Ishikawa (cell line): ENCODE data around the gene UCKL1.

ENCODE experiments used
- CEBPB ChIP-seq: IDR thresholded peaks from 2 replicates; pipeline ENCODE4 v1.6.1; 2012
- CREB1 ChIP-seq: IDR thresholded peaks from 2 replicates; pipeline ENCODE4 v1.6.1; 2012; ENCODE audit warnings: low read depth
- EGR1 ChIP-seq: IDR thresholded peaks from 2 replicates; pipeline ENCODE4 v1.6.1; 2012
- EP300 ChIP-seq: IDR thresholded peaks from 2 replicates; pipeline ENCODE4 v1.6.1; 2012; ENCODE audit warnings: borderline replicate concordance
- FOXM1 ChIP-seq: IDR thresholded peaks from 2 replicates; pipeline ENCODE4 v1.6.1; 2012; ENCODE audit warnings: low read depth, borderline replicate concordance
- NFIC ChIP-seq: IDR thresholded peaks from 2 replicates; pipeline ENCODE4 v1.6.1; 2012
- RAD21 ChIP-seq: IDR thresholded peaks from 2 replicates; pipeline ENCODE4 v1.6.1; 2012; ENCODE audit warnings: low read depth
- TAF1 ChIP-seq: IDR thresholded peaks from 2 replicates; pipeline ENCODE4 v1.6.1; 2012; ENCODE audit warnings: low read depth, mild to moderate bottlenecking
- TCF12 ChIP-seq: IDR thresholded peaks from 2 replicates; pipeline ENCODE4 v1.6.1; 2012; ENCODE audit warnings: low read depth
- YY1 ChIP-seq: IDR thresholded peaks from 2 replicates; pipeline ENCODE4 v1.6.1; 2012; ENCODE audit warnings: low read depth
- ZBTB7A ChIP-seq: IDR thresholded peaks from 2 replicates; pipeline ENCODE4 v1.6.1; 2012; ENCODE audit warnings: low read depth
- TF ChIP-seq, protein P1 (sequence below): IDR thresholded peaks from 2 replicates; pipeline ENCODE4 v1.6.1; 2012; ENCODE audit warnings: low read depth, mild to moderate bottlenecking
- TF ChIP-seq, protein P2 (sequence below): IDR thresholded peaks from 2 replicates; pipeline ENCODE4 v1.6.1; 2012
- TF ChIP-seq, protein P3 (sequence below): IDR thresholded peaks from 2 replicates; pipeline ENCODE4 v1.6.1; 2012

DNA sequence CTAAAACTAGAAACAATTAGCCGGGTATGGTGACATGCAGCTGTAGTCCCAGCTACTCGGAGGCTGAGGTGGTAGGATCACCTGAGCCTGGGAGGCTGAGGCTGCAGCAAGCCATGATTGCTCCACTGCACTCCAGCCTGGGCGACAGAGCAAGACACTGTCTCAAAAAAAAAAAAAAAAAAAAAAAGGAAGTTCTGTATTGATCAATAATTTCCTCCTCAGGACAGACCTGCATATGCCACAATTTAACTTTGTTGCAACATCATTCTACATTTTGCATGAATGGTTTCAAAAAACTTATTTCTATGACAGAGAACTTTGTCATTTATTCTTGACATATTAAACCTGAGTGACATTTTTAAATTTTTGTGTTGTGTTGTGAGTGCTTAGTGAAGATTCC lies 55.8 kb downstream of the UCKL1 start:
- TF ChIP-seq EGR1 (no peak), YY1 (no peak), TAF1 (no peak), RAD21 (no peak), TCF12 (no peak), NFIC (no peak), EP300 (no peak), CEBPB (no peak), CREB1 (no peak), ZBTB7A (no peak), FOXM1 (no peak)
- TF ChIP-seq, protein P1, sequence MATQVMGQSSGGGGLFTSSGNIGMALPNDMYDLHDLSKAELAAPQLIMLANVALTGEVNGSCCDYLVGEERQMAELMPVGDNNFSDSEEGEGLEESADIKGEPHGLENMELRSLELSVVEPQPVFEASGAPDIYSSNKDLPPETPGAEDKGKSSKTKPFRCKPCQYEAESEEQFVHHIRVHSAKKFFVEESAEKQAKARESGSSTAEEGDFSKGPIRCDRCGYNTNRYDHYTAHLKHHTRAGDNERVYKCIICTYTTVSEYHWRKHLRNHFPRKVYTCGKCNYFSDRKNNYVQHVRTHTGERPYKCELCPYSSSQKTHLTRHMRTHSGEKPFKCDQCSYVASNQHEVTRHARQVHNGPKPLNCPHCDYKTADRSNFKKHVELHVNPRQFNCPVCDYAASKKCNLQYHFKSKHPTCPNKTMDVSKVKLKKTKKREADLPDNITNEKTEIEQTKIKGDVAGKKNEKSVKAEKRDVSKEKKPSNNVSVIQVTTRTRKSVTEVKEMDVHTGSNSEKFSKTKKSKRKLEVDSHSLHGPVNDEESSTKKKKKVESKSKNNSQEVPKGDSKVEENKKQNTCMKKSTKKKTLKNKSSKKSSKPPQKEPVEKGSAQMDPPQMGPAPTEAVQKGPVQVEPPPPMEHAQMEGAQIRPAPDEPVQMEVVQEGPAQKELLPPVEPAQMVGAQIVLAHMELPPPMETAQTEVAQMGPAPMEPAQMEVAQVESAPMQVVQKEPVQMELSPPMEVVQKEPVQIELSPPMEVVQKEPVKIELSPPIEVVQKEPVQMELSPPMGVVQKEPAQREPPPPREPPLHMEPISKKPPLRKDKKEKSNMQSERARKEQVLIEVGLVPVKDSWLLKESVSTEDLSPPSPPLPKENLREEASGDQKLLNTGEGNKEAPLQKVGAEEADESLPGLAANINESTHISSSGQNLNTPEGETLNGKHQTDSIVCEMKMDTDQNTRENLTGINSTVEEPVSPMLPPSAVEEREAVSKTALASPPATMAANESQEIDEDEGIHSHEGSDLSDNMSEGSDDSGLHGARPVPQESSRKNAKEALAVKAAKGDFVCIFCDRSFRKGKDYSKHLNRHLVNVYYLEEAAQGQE = no peak
- TF ChIP-seq, protein P2, sequence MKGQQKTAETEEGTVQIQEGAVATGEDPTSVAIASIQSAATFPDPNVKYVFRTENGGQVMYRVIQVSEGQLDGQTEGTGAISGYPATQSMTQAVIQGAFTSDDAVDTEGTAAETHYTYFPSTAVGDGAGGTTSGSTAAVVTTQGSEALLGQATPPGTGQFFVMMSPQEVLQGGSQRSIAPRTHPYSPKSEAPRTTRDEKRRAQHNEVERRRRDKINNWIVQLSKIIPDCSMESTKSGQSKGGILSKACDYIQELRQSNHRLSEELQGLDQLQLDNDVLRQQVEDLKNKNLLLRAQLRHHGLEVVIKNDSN = no peak
- TF ChIP-seq, protein P3, sequence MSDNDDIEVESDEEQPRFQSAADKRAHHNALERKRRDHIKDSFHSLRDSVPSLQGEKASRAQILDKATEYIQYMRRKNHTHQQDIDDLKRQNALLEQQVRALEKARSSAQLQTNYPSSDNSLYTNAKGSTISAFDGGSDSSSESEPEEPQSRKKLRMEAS = no peak
